Astrocyte (in vitro differentiated cells and primary cell): ENCODE measurements around the gene RASGRP3. TPM values are rescaled to one million over a fixed set of nuclear protein-coding genes. Genes with fewer than 3 reads are reported as not detected.

Source experiments
- DNase-seq: peaks from one replicate; pipeline ENCODE4 v3.0.0-alpha.2; 2010; ENCODE audit warnings: low read depth
- FAIRE-seq: peaks from 2 replicates; lab custom pipeline; 2011; peaks lifted over from hg19 to GRCh38; lab: Jason Lieb, UNC
- H2AFZ ChIP-seq: 2 replicates; pipeline ENCODE4 v1.6.0; 2012; ENCODE audit warnings: low read depth, low read length, inconsistent platforms
- H3K27ac ChIP-seq: 2 replicates; pipeline ENCODE4 v1.5.1; 2011; ENCODE audit warnings: low read depth, low read length, inconsistent platforms
- H3K27me3 ChIP-seq: 2 replicates; pipeline ENCODE4 v1.6.0; 2011; ENCODE audit warnings: low read length, inconsistent platforms; ENCODE audit not compliant: insufficient read depth
- H3K36me3 ChIP-seq: 2 replicates; pipeline ENCODE4 v1.5.1; 2011; ENCODE audit warnings: low read length, inconsistent platforms; ENCODE audit not compliant: insufficient read depth
- H3K4me1 ChIP-seq: 2 replicates; pipeline ENCODE4 v1.5.1; 2011; ENCODE audit warnings: low read length, inconsistent platforms; ENCODE audit not compliant: insufficient read depth
- H3K4me2 ChIP-seq: 2 replicates; pipeline ENCODE4 v1.6.0; 2012; ENCODE audit warnings: low read length, inconsistent platforms
- H3K4me3 ChIP-seq: 2 replicates; pipeline ENCODE4 v1.5.1; 2011; ENCODE audit warnings: low read depth, mild to moderate bottlenecking, low read length, inconsistent platforms; ENCODE audit not compliant: insufficient read depth
- H3K79me2 ChIP-seq: 2 replicates; pipeline ENCODE4 v1.6.0; 2012; ENCODE audit warnings: mild to moderate bottlenecking, low read length, inconsistent platforms; ENCODE audit not compliant: insufficient read depth
- H3K9ac ChIP-seq: 2 replicates; pipeline ENCODE4 v1.6.0; 2012; ENCODE audit warnings: mild to moderate bottlenecking, low read length, inconsistent platforms
- H3K9me3 ChIP-seq: 2 replicates; pipeline ENCODE4 v1.5.1; 2012; ENCODE audit warnings: low read depth, mild to moderate bottlenecking, low read length, inconsistent platforms; ENCODE audit not compliant: insufficient read depth
- H4K20me1 ChIP-seq: 2 replicates; pipeline ENCODE4 v1.6.0; 2012; ENCODE audit warnings: low read length, inconsistent platforms; ENCODE audit not compliant: insufficient read depth
- H3K27ac Mint-ChIP-seq: one replicate; pipeline ENCODE4 v1.8.0; 2021; ENCODE audit warnings: mild to moderate bottlenecking, mixed read lengths; ENCODE audit not compliant: unreplicated experiment
- H3K27me3 Mint-ChIP-seq: one replicate; pipeline ENCODE4 v1.8.0; 2021; ENCODE audit warnings: low read depth, mixed read lengths; ENCODE audit not compliant: unreplicated experiment
- H3K36me3 Mint-ChIP-seq: one replicate; pipeline ENCODE4 v1.8.0; 2021; ENCODE audit warnings: low read depth, mixed read lengths; ENCODE audit not compliant: unreplicated experiment
- H3K4me1 Mint-ChIP-seq: one replicate; pipeline ENCODE4 v1.8.0; 2021; ENCODE audit warnings: low read depth, mixed read lengths; ENCODE audit not compliant: unreplicated experiment
- H3K4me3 Mint-ChIP-seq: one replicate; pipeline ENCODE4 v1.8.0; 2021; ENCODE audit warnings: mild to moderate bottlenecking, moderate library complexity, mixed read lengths; ENCODE audit not compliant: unreplicated experiment
- H3K9me3 Mint-ChIP-seq: one replicate; pipeline ENCODE4 v1.8.0; 2021; ENCODE audit warnings: mild to moderate bottlenecking, mixed read lengths; ENCODE audit not compliant: unreplicated experiment
- EZH2 ChIP-seq: IDR thresholded peaks from 2 replicates; pipeline ENCODE4 v1.6.1; 2012; ENCODE audit warnings: mild to moderate bottlenecking, low read length, inconsistent platforms; ENCODE audit not compliant: insufficient read depth
- total RNA-seq: library from RNA; stranded (reverse); gene quantifications from 2 replicates; pipeline ENCODE4 v1.2.1, GENCODE V29; 2021
- TF ChIP-seq, protein P1 (sequence below): IDR thresholded peaks from 2 replicates; pipeline ENCODE4 v1.5.1; 2011; ENCODE audit warnings: low read depth, mild to moderate bottlenecking, inconsistent platforms, low read length, moderate library complexity; ENCODE audit not compliant: insufficient read depth

RASGRP3 gene
- total RNA-seq, 1 donor from 2014 or later: 2.8 TPM

DNA sequence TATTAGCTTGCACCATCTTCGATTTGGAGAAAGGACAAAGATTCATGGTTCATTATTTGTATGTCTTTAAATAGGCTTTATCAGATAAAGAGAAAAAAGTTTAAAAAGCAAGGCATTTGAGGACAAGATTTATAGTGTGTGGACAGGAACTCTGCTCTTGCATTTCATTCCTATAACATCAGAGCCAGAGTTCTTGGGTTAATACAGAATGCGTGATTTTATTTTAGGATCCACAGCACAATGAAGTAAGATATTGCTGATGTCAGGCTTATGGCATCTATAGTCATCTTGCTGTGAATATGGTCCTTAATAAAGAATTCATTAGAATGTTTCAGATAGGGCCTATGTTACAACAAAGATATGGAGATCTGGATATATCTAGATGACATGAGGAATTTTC is 19.7 kb downstream of the RASGRP3 start:
- no peak overlapping the region for H3K4me3 Mint-ChIP-seq
- Histone ChIP-seq H3K4me2 (no peak overlapping the region), H3K4me3 (no peak overlapping the region), H3K36me3 (no peaks in the 10 kb centered on the region), H3K27ac (no peak overlapping the region), H3K4me1 (no peaks in the 10 kb centered on the region), H3K9ac (no peak overlapping the region), H3K79me2 (no peaks in the 10 kb centered on the region), H2AFZ (no peak overlapping the region), H3K9me3 (no peaks in the 10 kb centered on the region), H4K20me1 (no peaks in the 10 kb centered on the region), H3K27me3 (no peaks in the 10 kb centered on the region)
- DNase-seq: peak; percentile 85
- H3K27me3 Mint-ChIP-seq: no peaks in the 10 kb centered on the region
- TF ChIP-seq, protein P1, sequence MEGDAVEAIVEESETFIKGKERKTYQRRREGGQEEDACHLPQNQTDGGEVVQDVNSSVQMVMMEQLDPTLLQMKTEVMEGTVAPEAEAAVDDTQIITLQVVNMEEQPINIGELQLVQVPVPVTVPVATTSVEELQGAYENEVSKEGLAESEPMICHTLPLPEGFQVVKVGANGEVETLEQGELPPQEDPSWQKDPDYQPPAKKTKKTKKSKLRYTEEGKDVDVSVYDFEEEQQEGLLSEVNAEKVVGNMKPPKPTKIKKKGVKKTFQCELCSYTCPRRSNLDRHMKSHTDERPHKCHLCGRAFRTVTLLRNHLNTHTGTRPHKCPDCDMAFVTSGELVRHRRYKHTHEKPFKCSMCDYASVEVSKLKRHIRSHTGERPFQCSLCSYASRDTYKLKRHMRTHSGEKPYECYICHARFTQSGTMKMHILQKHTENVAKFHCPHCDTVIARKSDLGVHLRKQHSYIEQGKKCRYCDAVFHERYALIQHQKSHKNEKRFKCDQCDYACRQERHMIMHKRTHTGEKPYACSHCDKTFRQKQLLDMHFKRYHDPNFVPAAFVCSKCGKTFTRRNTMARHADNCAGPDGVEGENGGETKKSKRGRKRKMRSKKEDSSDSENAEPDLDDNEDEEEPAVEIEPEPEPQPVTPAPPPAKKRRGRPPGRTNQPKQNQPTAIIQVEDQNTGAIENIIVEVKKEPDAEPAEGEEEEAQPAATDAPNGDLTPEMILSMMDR: no peak
- no peak for TF ChIP-seq EZH2
- peaks cover 12% of the 10 kb centered on the region for H3K4me1 Mint-ChIP-seq
- H3K9me3 Mint-ChIP-seq: no peaks in the 10 kb centered on the region
- H3K36me3 Mint-ChIP-seq: no peaks in the 10 kb centered on the region
- FAIRE-seq: no peak
- no peak overlapping the region for H3K27ac Mint-ChIP-seq

DNA sequence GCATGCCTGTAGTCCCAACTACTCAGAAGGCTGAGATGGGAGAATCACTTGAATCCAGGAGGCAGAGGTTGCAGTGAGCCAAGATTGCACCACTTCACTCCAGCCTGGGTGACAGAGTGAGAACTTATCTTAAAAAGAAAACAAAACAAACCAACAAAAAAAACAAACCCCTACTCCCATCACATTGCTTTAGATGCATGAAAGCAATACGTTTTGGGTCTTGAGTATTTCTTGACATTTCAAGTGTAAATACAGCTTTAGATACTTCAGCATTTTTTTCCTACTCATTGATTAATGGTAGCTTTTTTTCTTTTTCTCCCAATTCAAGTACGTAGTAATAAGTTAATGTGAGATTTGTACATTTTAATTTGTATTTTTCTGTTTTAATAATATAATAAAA is 20.3 kb downstream of the RASGRP3 start:
- Mint-ChIP-seq H3K27ac (no peak overlapping the region), H3K27me3 (no peaks in the 10 kb centered on the region), H3K36me3 (no peaks in the 10 kb centered on the region), H3K4me3 (no peak overlapping the region), H3K4me1 (peaks cover 12% of the 10 kb centered on the region), H3K9me3 (no peaks in the 10 kb centered on the region)
- H3K27ac ChIP-seq: no peak overlapping the region
- H3K4me2 ChIP-seq: no peak overlapping the region
- no peaks in the 10 kb centered on the region for H4K20me1 ChIP-seq
- H3K9ac ChIP-seq: no peak overlapping the region
- no peaks in the 10 kb centered on the region for H3K4me1 ChIP-seq
- no peaks in the 10 kb centered on the region for H3K79me2 ChIP-seq
- TF ChIP-seq, protein P1: no peak
- TF ChIP-seq EZH2: no peak
- H3K9me3 ChIP-seq: no peaks in the 10 kb centered on the region
- no peaks in the 10 kb centered on the region for H3K36me3 ChIP-seq
- DNase-seq: peak; percentile 23
- no peak overlapping the region for H2AFZ ChIP-seq
- FAIRE-seq: no peak
- no peak overlapping the region for H3K4me3 ChIP-seq
- H3K27me3 ChIP-seq: peaks cover 4% of the 10 kb centered on the region

DNA sequence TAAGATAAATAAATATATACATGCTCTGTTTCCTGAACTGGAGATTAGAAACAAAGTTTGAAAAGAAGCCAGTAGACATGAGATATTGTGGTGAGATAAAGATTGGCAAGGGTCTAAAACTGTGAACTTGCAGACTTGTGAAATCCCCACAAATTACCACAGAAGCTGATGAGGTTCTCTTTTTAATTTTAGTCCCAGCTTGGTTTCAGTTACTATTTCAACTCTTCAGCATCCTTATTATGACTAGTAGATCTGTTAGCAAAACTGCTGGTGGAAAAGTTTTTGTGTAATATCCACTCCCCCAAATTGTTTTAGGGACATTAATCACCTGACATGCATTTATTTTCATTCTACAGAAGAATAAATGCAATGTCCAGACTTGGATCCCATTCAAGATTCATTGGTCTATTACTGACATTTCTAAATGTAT is 20.8 kb downstream of the RASGRP3 start:
- DNase-seq: peak; percentile 89
- Histone ChIP-seq H3K27ac (no peak overlapping the region), H3K4me1 (no peaks in the 10 kb centered on the region), H3K36me3 (no peaks in the 10 kb centered on the region), H4K20me1 (no peaks in the 10 kb centered on the region), H2AFZ (no peak overlapping the region), H3K4me2 (no peak overlapping the region), H3K9me3 (no peaks in the 10 kb centered on the region), H3K27me3 (peaks cover 5% of the 10 kb centered on the region), H3K4me3 (no peak overlapping the region), H3K79me2 (no peaks in the 10 kb centered on the region), H3K9ac (no peak overlapping the region)
- no peaks in the 10 kb centered on the region for H3K27me3 Mint-ChIP-seq
- H3K36me3 Mint-ChIP-seq: no peaks in the 10 kb centered on the region
- no peak for TF ChIP-seq EZH2
- TF ChIP-seq, protein P1: no peak
- peaks cover 12% of the 10 kb centered on the region for H3K4me1 Mint-ChIP-seq
- H3K9me3 Mint-ChIP-seq: no peaks in the 10 kb centered on the region
- no peak for FAIRE-seq
- H3K27ac Mint-ChIP-seq: no peak overlapping the region
- H3K4me3 Mint-ChIP-seq: no peak overlapping the region
